ENCODE data around the gene DAZAP1. TPM values are rescaled to one million over a fixed set of nuclear protein-coding genes. Genes with fewer than 3 reads are reported as not detected.

Gene DAZAP1
- total RNA-seq, 1 experiment from 2014 or later = 360 TPM

DNA sequence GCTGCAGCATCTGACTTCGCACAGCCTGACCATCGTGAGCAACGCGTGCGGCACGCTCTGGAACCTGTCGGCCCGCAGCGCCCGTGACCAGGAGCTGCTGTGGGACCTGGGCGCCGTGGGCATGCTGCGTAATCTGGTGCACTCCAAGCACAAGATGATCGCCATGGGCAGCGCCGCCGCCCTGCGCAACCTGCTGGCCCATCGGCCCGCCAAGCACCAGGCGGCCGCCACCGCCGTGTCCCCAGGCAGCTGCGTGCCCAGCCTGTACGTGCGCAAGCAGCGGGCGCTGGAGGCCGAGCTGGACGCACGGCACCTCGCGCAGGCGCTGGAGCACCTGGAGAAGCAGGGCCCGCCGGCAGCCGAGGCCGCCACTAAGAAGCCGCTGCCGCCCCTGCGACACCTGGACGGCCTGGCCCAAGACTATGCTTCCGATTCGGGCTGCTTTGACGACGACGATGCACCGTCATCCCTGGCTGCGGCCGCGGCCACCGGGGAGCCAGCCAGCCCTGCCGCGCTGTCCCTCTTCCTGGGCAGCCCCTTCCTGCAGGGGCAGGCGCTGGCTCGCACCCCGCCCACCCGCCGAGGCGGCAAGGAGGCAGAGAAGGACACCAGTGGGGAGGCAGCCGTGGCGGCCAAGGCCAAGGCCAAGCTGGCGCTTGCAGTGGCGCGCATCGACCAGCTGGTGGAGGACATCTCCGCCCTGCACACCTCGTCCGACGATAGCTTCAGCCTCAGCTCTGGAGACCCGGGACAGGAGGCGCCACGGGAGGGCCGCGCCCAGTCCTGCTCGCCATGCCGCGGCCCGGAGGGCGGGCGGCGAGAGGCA, 58.0 kb downstream of the DAZAP1 start:
- DNase-seq (ENCODE audit: low spot score) (peak; percentile 74), ATAC-seq (peak; percentile 20)
- Mint-ChIP-seq H3K36me3 (no peaks in the 10 kb centered on the region), H3K4me1 (peaks cover 2% of the 10 kb centered on the region; the same call in 1 of the 2 replicates), H3K9me3 (no peaks in the 10 kb centered on the region), H3K4me3 (no peak overlapping the region), H3K27me3 (ENCODE audit: low read depth) (peaks cover 64% of the 10 kb centered on the region), H3K27ac (no peak overlapping the region)
- ChIA-PET POLR2A (interaction anchor here (1.0 to 1.7 kb wide), 3 partner anchors 10 to 21 kb away, joined by 3 to 10 read pairs (median 4); no protein-coding TSS in a partner anchor), CTCF (interaction anchor here (0.6 to 5.0 kb wide), 17 partner anchors 9 to 361 kb away, joined by 3 to 76 read pairs (median 7); partner anchors contain the start of gene REEP6)
- TF ChIP-seq, protein P1, sequence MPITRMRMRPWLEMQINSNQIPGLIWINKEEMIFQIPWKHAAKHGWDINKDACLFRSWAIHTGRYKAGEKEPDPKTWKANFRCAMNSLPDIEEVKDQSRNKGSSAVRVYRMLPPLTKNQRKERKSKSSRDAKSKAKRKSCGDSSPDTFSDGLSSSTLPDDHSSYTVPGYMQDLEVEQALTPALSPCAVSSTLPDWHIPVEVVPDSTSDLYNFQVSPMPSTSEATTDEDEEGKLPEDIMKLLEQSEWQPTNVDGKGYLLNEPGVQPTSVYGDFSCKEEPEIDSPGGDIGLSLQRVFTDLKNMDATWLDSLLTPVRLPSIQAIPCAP (CRISPR knock-in tag; IDR thresholded peaks at IDR 0.05) = no peak
- TF ChIP-seq ZNF263 (CRISPR knock-in tag; IDR thresholded peaks at IDR 0.05; ENCODE audit: low read depth) = peak; percentile 57
- TF ChIP-seq FOXK1 (CRISPR knock-in tag; IDR thresholded peaks at IDR 0.05) = no peak; the same call in 1 of the 2 replicates
- peak; percentile 80; the same call in 1 of the 2 replicates for TF ChIP-seq NR3C1 (CRISPR knock-in tag; conservative IDR thresholded peaks at IDR 0.05; ENCODE audit: low read depth)
- TF ChIP-seq, protein P2, sequence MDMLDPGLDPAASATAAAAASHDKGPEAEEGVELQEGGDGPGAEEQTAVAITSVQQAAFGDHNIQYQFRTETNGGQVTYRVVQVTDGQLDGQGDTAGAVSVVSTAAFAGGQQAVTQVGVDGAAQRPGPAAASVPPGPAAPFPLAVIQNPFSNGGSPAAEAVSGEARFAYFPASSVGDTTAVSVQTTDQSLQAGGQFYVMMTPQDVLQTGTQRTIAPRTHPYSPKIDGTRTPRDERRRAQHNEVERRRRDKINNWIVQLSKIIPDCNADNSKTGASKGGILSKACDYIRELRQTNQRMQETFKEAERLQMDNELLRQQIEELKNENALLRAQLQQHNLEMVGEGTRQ (CRISPR knock-in tag; IDR thresholded peaks at IDR 0.05) = 0 out of 2 replicates have a peak, but pooled peaks have one; percentile 22
- no peak for TF ChIP-seq JAZF1 (CRISPR knock-in tag; IDR thresholded peaks at IDR 0.05)
- TF ChIP-seq, protein P3, sequence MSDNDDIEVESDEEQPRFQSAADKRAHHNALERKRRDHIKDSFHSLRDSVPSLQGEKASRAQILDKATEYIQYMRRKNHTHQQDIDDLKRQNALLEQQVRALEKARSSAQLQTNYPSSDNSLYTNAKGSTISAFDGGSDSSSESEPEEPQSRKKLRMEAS (CRISPR knock-in tag; IDR thresholded peaks at IDR 0.05) = peak; percentile 2; the same call in 1 of the 2 replicates
- TF ChIP-seq, protein P4, sequence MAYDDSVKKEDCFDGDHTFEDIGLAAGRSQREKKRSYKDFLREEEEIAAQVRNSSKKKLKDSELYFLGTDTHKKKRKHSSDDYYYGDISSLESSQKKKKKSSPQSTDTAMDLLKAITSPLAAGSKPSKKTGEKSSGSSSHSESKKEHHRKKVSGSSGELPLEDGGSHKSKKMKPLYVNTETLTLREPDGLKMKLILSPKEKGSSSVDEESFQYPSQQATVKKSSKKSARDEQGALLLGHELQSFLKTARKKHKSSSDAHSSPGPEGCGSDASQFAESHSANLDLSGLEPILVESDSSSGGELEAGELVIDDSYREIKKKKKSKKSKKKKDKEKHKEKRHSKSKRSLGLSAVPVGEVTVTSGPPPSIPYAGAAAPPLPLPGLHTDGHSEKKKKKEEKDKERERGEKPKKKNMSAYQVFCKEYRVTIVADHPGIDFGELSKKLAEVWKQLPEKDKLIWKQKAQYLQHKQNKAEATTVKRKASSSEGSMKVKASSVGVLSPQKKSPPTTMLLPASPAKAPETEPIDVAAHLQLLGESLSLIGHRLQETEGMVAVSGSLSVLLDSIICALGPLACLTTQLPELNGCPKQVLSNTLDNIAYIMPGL (CRISPR knock-in tag; IDR thresholded peaks at IDR 0.05) = peak; percentile 72; the same call in 1 of the 2 replicates
- TF ChIP-seq, protein P5, sequence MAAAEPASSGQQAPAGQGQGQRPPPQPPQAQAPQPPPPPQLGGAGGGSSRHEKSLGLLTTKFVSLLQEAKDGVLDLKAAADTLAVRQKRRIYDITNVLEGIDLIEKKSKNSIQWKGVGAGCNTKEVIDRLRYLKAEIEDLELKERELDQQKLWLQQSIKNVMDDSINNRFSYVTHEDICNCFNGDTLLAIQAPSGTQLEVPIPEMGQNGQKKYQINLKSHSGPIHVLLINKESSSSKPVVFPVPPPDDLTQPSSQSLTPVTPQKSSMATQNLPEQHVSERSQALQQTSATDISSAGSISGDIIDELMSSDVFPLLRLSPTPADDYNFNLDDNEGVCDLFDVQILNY (CRISPR knock-in tag; IDR thresholded peaks at IDR 0.05) = 0 out of 2 replicates have a peak, but pooled peaks have one; percentile 21
- TF ChIP-seq ZNF138 (CRISPR knock-in tag; conservative IDR thresholded peaks at IDR 0.05) = peak; percentile 81; the same call in 1 of the 2 replicates
- peak; percentile 28; the same call in 1 of the 2 replicates for TF ChIP-seq ZNF423 (CRISPR knock-in tag; IDR thresholded peaks at IDR 0.05)
- TF ChIP-seq, protein P6, sequence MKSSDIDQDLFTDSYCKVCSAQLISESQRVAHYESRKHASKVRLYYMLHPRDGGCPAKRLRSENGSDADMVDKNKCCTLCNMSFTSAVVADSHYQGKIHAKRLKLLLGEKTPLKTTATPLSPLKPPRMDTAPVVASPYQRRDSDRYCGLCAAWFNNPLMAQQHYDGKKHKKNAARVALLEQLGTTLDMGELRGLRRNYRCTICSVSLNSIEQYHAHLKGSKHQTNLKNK (CRISPR knock-in tag; IDR thresholded peaks at IDR 0.05) = no peak
- TF ChIP-seq, protein P7, sequence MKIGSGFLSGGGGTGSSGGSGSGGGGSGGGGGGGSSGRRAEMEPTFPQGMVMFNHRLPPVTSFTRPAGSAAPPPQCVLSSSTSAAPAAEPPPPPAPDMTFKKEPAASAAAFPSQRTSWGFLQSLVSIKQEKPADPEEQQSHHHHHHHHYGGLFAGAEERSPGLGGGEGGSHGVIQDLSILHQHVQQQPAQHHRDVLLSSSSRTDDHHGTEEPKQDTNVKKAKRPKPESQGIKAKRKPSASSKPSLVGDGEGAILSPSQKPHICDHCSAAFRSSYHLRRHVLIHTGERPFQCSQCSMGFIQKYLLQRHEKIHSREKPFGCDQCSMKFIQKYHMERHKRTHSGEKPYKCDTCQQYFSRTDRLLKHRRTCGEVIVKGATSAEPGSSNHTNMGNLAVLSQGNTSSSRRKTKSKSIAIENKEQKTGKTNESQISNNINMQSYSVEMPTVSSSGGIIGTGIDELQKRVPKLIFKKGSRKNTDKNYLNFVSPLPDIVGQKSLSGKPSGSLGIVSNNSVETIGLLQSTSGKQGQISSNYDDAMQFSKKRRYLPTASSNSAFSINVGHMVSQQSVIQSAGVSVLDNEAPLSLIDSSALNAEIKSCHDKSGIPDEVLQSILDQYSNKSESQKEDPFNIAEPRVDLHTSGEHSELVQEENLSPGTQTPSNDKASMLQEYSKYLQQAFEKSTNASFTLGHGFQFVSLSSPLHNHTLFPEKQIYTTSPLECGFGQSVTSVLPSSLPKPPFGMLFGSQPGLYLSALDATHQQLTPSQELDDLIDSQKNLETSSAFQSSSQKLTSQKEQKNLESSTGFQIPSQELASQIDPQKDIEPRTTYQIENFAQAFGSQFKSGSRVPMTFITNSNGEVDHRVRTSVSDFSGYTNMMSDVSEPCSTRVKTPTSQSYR (CRISPR knock-in tag; IDR thresholded peaks at IDR 0.05) = no peak
- no peak for TF ChIP-seq GTF2I (CRISPR knock-in tag; conservative IDR thresholded peaks at IDR 0.05)
- TF ChIP-seq CBFB (CRISPR knock-in tag; IDR thresholded peaks at IDR 0.05; ENCODE audit: low read depth) = peak; percentile 33; the same call in 1 of the 2 replicates
- peak; percentile 86; the same call in 1 of the 2 replicates for TF ChIP-seq TP53 (CRISPR knock-in tag; IDR thresholded peaks at IDR 0.05)
- TF ChIP-seq ZBTB21 (CRISPR knock-in tag; IDR thresholded peaks at IDR 0.05; ENCODE audit: borderline replicate concordance) = no peak
- TF ChIP-seq ETV6 (CRISPR knock-in tag; IDR thresholded peaks at IDR 0.05) = peak; percentile 82
- TF ChIP-seq, protein P8, sequence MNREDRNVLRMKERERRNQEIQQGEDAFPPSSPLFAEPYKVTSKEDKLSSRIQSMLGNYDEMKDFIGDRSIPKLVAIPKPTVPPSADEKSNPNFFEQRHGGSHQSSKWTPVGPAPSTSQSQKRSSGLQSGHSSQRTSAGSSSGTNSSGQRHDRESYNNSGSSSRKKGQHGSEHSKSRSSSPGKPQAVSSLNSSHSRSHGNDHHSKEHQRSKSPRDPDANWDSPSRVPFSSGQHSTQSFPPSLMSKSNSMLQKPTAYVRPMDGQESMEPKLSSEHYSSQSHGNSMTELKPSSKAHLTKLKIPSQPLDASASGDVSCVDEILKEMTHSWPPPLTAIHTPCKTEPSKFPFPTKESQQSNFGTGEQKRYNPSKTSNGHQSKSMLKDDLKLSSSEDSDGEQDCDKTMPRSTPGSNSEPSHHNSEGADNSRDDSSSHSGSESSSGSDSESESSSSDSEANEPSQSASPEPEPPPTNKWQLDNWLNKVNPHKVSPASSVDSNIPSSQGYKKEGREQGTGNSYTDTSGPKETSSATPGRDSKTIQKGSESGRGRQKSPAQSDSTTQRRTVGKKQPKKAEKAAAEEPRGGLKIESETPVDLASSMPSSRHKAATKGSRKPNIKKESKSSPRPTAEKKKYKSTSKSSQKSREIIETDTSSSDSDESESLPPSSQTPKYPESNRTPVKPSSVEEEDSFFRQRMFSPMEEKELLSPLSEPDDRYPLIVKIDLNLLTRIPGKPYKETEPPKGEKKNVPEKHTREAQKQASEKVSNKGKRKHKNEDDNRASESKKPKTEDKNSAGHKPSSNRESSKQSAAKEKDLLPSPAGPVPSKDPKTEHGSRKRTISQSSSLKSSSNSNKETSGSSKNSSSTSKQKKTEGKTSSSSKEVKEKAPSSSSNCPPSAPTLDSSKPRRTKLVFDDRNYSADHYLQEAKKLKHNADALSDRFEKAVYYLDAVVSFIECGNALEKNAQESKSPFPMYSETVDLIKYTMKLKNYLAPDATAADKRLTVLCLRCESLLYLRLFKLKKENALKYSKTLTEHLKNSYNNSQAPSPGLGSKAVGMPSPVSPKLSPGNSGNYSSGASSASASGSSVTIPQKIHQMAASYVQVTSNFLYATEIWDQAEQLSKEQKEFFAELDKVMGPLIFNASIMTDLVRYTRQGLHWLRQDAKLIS (CRISPR knock-in tag; IDR thresholded peaks at IDR 0.05; ENCODE audit: borderline replicate concordance) = no peak
